HepG2 (cell line): Measurements from ENCODE around the gene KNL1. TPM values are rescaled to one million over a fixed set of nuclear protein-coding genes. Genes with fewer than 3 reads are reported as not detected.

Source experiments
- ARNT2 ChIP-seq: sonication (generic); formaldehyde crosslinking; IDR thresholded peaks from 2 replicates; pipeline ENCODE4 v1.8.0; 2022; ENCODE audit warnings: mild to moderate bottlenecking, low read depth, missing genetic modification reagents, moderate library complexity
- EED ChIP-seq: sonication (generic); formaldehyde crosslinking; IDR thresholded peaks from 2 replicates; pipeline ENCODE4 v1.5.0; 2020; ENCODE audit warnings: mild to moderate bottlenecking, missing genetic modification reagents
- FOXA3 ChIP-seq: IDR thresholded peaks from 2 replicates; pipeline ENCODE4 v1.6.1; 2016; ENCODE audit warnings: missing genetic modification reagents, missing compliant biosample characterization
- JDP2 ChIP-seq: sonication (generic); formaldehyde crosslinking; IDR thresholded peaks from 2 replicates; pipeline ENCODE4 v1.8.1; 2022; ENCODE audit warnings: missing genetic modification reagents, borderline replicate concordance
- MED13 ChIP-seq: sonication (generic); formaldehyde crosslinking; IDR thresholded peaks from 2 replicates; pipeline ENCODE4 v1.5.0; 2020; ENCODE audit warnings: missing genetic modification reagents
- MTF2 ChIP-seq: sonication (generic); formaldehyde crosslinking; IDR thresholded peaks from 2 replicates; pipeline ENCODE4 v1.5.0; 2020; ENCODE audit warnings: missing genetic modification reagents, borderline replicate concordance
- MYC ChIP-seq: sonication (generic); formaldehyde crosslinking; IDR thresholded peaks from 2 replicates; pipeline ENCODE4 v1.9.0; 2021; ENCODE audit warnings: missing genetic modification reagents, borderline replicate concordance
- ONECUT2 ChIP-seq: sonication (generic); formaldehyde crosslinking; IDR thresholded peaks from 2 replicates; pipeline ENCODE4 v1.4.0; 2020; ENCODE audit warnings: missing genetic modification reagents
- PRPF4 ChIP-seq: fragments of 200-400 bp; formaldehyde crosslinking; IDR thresholded peaks from 2 replicates; pipeline ENCODE4 v1.6.1; 2016; ENCODE audit warnings: low read length, low read depth; ENCODE audit not compliant: poor library complexity, severe bottlenecking
- RARA ChIP-seq: IDR thresholded peaks from 2 replicates; pipeline ENCODE4 v1.6.1; 2016; ENCODE audit warnings: missing genetic modification reagents, missing compliant biosample characterization
- RFX3 ChIP-seq: IDR thresholded peaks from 2 replicates; pipeline ENCODE4 v1.6.1; 2016; ENCODE audit warnings: missing biosample characterization, missing genetic modification reagents
- UBTF ChIP-seq: sonication (generic); formaldehyde crosslinking; IDR thresholded peaks from 2 replicates; pipeline ENCODE4 v1.4.0; 2020; ENCODE audit warnings: mild to moderate bottlenecking, missing genetic modification reagents
- ZBTB38 ChIP-seq: sonication (generic); formaldehyde crosslinking; IDR thresholded peaks from 2 replicates; pipeline ENCODE4 v1.5.1; 2020; ENCODE audit warnings: mild to moderate bottlenecking, missing genetic modification reagents
- ZFP41 ChIP-seq: sonication (generic); formaldehyde crosslinking; IDR thresholded peaks from 2 replicates; pipeline ENCODE4 v1.4.0; 2020; ENCODE audit warnings: mild to moderate bottlenecking, missing genetic modification reagents, borderline replicate concordance
- ZNF670 ChIP-seq: sonication (generic); formaldehyde crosslinking; IDR thresholded peaks from 2 replicates; pipeline ENCODE4 v1.8.0; 2022; ENCODE audit warnings: mild to moderate bottlenecking, missing genetic modification reagents, borderline replicate concordance
- ZNF850 ChIP-seq: sonication (generic); formaldehyde crosslinking; conservative IDR thresholded peaks from 2 replicates; pipeline ENCODE4 v1.9.0; 2021; ENCODE audit warnings: mild to moderate bottlenecking, missing genetic modification reagents
- ZSCAN22 ChIP-seq: sonication (generic); formaldehyde crosslinking; IDR thresholded peaks from 2 replicates; pipeline ENCODE4 v1.4.0; 2020; ENCODE audit warnings: mild to moderate bottlenecking, missing genetic modification reagents
- polyA plus RNA-seq, 8 experiments: library from polyadenylated mRNA; depleted of rRNA in 3 of 8; stranded (reverse) in 7 of 8; unstranded in 1 of 8; fragments of >200 nt; fragmentation: Illumina TruSeq in 4 of 8; extraction: Trizol in 4 of 8; gene quantifications; 2 replicates each; pipeline versions ENCODE4 v1.2.1 to v1.2.3, GENCODE V29; 2011 to 2016; ENCODE audit warnings: low read depth in 4 of 8, missing spikeins in 1 of 8, mixed read lengths in 1 of 8; ENCODE audit not compliant: insufficient read depth in 1 of 8
- total RNA-seq, 5 experiments: library from RNA; depleted of rRNA; stranded (reverse); fragments of >200 nt; fragmentation: Illumina TruSeq; extraction: Trizol; gene quantifications; 2 replicates each; pipeline ENCODE4 v1.2.3, GENCODE V29; 2016; ENCODE audit warnings: low read depth in 1 of 5
- TF ChIP-seq, protein P1 (sequence below): sonication (generic); formaldehyde crosslinking; IDR thresholded peaks from 2 replicates; pipeline ENCODE4 v1.5.1; 2020; ENCODE audit warnings: mild to moderate bottlenecking, missing genetic modification reagents
- TF ChIP-seq, protein P2 (sequence below): sonication (generic); formaldehyde crosslinking; IDR thresholded peaks from 2 replicates; pipeline ENCODE4 v1.4.0; 2020; ENCODE audit warnings: missing genetic modification reagents, borderline replicate concordance

KNL1 gene
- total and polyA plus RNA-seq, 2 of the 13 experiments (the other 11 are each of a cell fraction or from before 2014, with no cell fraction given): 8.0 to 21.4 TPM

GRCh38 chr15:40694688-40695468, 100.8 kb downstream of the KNL1 start, which contains the start of gene RAD51 (continued):
- TF ChIP-seq PRPF4 (no peak), RFX3 (no peak), FOXA3 (CRISPR knock-in tag) (peak; percentile 44), ZFP41 (CRISPR knock-in tag) (no peak), EED (CRISPR knock-in tag) (0 out of 2 replicates have a peak, but pooled peaks have one; percentile 22), MTF2 (CRISPR knock-in tag) (peak; percentile 91; the same call in 1 of the 2 replicates), ZSCAN22 (CRISPR knock-in tag) (no peak), MED13 (0 out of 2 replicates have a peak, but pooled peaks have one; percentile 70), ZNF670 (no peak), ONECUT2 (no peak), ZBTB38 (no peak), JDP2 (CRISPR knock-in tag) (no peak), RARA (CRISPR knock-in tag) (peak; percentile 44; the same call in 1 of the 2 replicates), MYC (CRISPR knock-in tag) (peak; percentile 79), ARNT2 (CRISPR knock-in tag) (peak; percentile 95), UBTF (CRISPR knock-in tag) (peak; percentile 63), ZNF850 (CRISPR knock-in tag) (no peak)
- TF ChIP-seq, protein P1, sequence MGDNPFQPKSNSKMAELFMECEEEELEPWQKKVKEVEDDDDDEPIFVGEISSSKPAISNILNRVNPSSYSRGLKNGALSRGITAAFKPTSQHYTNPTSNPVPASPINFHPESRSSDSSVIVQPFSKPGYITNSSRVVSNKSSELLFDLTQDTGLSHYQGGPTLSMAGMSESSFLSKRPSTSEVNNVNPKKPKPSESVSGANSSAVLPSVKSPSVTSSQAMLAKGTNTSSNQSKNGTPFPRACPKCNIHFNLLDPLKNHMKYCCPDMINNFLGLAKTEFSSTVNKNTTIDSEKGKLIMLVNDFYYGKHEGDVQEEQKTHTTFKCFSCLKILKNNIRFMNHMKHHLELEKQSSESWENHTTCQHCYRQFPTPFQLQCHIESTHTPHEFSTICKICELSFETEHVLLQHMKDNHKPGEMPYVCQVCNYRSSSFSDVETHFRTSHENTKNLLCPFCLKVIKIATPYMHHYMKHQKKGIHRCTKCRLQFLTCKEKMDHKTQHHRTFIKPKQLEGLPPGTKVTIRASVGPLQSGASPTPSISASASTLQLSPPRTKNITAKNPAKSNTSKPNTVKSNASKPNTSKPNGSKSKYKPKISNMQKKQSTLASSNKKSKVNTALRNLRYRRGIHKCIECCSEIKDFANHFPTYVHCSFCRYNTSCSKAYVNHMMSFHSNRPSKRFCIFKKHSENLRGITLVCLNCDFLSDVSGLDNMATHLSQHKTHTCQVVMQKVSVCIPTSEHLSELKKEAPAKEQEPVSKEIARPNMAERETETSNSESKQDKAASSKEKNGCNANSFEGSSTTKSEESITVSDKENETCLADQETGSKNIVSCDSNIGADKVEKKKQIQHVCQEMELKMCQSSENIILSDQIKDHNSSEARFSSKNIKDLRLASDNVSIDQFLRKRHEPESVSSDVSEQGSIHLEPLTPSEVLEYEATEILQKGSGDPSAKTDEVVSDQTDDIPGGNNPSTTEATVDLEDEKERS (CRISPR knock-in tag): no peak
- TF ChIP-seq, protein P2, sequence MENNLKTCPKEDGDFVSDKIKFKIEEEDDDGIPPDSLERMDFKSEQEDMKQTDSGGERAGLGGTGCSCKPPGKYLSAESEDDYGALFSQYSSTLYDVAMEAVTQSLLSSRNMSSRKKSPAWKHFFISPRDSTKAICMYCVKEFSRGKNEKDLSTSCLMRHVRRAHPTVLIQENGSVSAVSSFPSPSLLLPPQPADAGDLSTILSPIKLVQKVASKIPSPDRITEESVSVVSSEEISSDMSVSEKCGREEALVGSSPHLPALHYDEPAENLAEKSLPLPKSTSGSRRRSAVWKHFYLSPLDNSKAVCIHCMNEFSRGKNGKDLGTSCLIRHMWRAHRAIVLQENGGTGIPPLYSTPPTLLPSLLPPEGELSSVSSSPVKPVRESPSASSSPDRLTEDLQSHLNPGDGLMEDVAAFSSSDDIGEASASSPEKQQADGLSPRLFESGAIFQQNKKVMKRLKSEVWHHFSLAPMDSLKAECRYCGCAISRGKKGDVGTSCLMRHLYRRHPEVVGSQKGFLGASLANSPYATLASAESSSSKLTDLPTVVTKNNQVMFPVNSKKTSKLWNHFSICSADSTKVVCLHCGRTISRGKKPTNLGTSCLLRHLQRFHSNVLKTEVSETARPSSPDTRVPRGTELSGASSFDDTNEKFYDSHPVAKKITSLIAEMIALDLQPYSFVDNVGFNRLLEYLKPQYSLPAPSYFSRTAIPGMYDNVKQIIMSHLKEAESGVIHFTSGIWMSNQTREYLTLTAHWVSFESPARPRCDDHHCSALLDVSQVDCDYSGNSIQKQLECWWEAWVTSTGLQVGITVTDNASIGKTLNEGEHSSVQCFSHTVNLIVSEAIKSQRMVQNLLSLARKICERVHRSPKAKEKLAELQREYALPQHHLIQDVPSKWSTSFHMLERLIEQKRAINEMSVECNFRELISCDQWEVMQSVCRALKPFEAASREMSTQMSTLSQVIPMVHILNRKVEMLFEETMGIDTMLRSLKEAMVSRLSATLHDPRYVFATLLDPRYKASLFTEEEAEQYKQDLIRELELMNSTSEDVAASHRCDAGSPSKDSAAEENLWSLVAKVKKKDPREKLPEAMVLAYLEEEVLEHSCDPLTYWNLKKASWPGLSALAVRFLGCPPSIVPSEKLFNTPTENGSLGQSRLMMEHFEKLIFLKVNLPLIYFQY (CRISPR knock-in tag): 0 out of 2 replicates have a peak, but pooled peaks have one; percentile 30
